Left forelimb (tissue), 1 donor: Measurements from ENCODE around the gene NIPSNAP3A.

Experiments
- DNase-seq: peaks from one replicate; pipeline ENCODE4 v3.0.0-alpha.2; 2018; ENCODE audit warnings: low spot score

Gene NIPSNAP3A

DNA sequence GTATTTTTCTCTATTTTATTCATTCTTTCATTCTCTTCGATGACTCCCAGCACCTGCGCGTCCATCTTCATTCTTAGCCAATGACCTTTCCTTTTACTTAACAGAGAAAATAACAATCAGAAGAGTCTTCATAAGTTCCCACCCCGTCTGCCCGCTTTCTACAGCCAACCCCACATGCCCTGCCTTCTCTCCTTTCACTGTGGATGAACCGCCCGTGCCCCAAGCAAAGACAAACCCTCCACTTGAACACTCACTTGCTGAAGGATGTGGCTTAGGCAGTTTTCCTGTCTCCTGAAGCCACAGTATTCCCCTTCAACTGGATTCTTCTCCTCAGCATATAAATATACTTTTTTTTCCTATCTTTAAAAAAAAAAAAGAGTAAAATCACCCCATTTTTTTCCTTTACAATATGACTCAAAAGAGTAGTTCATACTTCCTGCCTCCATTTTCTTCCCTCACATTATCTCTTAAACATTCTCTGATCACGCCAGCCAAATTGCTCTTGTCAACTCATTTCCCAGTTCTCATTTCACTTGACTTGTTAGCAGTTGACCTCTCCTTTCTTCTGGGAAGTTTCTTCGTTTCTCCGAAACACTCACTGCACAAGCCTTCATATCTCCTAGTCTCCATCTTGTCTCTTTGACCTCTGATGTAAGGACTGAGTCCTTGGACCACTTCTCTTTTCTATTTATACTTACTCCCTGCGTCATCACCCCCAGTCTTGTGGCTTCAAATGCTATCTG is 27.5 kb downstream of the NIPSNAP3A start:
- DNase-seq = no peak

DNA sequence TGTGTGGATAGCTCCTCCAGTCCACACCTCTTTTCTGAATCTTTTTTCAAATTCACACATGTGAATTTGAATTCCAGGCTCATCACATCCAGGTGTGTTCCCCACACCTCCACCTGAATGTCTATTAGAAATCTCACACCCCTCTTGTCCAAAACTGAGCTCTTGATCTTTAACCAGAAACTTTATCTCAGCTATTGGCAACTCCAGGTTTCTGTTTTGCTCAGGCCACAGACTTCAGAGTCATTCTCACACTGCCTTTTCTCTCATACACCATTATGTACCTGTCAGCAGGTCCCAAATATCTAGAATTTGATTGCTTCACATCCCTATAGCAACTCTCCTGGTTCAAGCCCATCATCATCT is 28.1 kb downstream of the NIPSNAP3A start:
- DNase-seq = no peak

DNA sequence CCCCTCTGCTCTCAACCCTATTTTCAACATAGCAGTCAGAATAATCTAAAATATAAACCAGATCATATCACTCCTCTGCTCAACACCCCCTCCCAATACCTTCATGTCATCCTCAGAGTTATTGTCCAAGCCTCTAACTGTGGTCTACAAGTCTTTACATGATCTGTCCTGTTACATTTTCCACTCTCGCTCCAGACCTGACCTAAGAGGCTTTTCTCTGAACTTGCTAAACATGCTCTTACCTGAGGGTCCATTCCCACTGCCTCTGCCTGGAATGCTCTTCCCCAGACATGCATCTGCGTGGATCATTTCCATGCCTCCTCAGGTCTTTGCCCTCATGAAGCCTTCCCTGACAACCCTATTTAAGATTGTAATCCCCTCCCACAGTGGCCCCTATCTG is 28.5 kb downstream of the NIPSNAP3A start:
- no peak for DNase-seq

DNA sequence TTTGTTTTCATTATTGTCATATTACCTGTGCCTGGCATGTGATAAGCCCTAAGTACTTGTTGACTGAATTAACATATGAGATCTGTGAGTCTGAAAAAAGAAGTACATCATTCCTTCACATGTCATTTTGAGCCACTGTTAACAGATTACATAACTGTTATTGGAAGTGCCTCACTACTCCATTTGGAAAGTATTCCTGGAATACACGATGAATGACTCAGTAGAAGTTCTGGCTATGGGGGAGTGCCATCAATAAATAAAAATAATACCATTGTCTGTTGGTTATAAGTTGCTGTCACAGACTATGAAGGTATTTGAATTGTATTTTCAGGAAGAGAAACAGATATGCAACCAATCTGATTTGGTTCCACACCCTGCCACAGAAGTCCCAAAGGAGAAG is 29.3 kb downstream of the NIPSNAP3A start:
- no peak for DNase-seq

DNA sequence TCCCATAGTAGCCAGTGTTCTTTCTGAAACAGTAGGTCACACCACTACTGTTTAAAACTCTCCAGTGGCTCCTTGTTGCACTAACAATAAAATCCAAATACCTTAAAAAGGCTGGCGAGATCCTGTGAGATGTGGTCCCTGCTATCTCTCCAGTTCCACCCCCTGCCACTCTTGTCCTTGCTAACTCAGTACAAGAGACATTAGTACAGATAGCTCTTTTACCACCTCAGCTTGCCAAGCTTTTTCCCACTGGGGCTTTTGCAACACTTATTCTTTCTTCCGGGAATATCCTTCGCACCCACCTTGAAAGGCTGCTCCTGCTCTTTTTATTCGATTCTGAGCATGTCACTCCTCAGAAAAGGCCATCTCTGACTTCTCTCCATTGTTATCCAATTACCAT is 31.3 kb downstream of the NIPSNAP3A start:
- no peak for DNase-seq

DNA sequence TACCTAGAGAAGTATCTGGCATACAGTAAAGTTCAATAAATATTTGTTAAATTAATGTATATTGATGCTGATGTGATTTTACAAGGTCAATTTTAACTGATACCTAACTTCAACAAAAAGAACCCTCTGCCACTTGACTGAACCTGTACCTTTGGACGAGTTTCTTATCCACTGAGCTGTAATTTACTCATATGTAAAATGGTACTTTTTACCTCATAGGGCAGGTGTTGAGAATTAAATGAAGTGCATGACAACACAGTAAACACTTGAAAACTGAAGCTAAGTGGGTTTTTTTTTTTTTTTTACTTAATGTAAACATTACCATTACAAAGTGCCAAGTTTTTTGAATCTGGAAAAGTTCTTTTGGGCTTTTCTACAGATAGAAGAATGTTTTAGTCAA is 31.9 kb downstream of the NIPSNAP3A start:
- DNase-seq = no peak

DNA sequence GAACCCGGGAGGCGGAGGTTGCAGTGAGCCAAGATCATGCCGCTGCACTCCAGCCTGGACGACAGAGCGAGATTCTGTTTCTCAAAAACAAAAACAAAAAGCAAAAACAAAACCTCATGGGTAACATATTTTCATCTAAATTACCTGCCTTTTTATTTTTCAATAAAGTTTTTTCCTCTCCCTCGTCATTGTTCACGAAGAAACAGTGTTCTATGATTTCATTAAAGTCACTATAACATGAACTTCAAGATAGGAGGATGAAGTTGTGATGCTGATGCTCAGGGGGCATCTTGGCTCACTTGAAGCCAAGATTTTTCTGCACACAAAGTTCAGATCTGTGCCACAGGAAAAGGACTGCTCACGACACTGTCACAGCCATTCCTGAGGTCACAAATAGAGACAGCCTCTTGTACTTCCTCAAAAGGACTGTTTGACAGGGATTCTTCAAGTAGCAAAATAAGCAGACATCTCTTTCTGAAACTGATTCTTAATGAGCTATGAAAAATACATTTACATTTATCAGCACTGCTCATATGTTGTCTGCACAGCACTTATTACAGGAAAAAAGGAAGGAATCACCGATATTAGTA is 32.6 kb downstream of the NIPSNAP3A start:
- no peak for DNase-seq

DNA sequence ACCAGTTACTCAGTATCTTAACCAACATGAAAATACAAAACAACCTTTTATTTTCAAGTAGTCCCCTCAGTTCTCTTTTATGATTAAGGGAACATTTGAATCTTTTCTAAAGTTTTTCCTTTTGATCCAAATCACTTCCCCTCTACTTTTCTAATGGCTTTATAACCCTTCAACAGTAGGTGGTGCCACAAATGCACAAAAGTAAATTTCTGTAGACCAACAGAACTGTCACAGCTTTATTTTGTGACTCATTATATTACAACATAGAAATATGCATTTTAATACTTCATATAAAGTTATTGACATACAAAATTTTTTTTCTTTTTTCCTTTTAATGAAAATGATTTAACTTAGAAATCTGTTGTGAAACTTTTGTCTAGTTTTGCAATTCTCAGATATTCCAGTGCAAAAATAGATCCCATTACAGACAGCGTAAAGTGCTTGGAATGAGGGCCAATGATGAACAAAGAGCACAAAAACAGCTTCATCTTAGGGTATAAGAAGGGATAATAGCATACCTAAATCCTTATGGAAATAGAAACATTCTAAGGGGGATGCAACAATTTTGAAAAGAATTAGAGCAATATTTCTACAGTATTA is 33.4 kb downstream of the NIPSNAP3A start:
- no peak for DNase-seq

DNA sequence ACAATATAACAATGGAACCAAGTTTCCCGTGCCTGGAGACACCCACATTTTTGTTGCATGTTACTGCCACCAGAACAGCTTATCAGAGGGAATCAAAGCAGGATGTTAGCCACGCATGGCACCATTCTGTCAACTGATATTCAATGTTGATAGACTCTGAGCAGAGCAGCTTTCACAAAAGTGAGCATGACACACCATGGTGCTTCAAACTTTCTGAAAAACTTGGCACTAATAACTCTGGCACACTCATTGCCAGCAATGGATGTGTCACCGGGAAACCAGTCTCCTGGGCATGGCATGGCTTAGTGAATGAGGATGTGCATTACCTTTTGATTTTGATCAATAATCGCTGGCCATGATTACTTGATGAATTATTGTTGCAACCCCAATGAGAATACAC is 36.1 kb downstream of the NIPSNAP3A start:
- DNase-seq = no peak

DNA sequence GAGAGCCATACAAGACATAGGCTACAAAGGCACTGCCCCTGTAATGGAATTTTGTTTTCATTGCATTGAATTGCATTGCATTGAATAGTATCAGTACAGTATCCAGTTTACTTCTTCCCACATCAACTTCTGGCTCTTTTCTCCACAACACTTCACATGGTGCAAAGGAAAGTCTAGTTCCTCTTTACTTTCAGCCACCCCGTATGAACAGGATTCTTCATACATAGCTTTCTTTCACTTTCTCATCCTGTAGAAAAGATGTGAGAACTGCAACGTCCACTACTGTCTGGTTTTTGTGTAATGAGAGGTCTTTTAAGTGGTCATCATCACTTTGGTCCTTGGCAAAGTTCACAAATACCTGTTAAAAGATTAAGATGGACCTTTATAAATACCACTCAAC is 36.6 kb downstream of the NIPSNAP3A start:
- DNase-seq = no peak

DNA sequence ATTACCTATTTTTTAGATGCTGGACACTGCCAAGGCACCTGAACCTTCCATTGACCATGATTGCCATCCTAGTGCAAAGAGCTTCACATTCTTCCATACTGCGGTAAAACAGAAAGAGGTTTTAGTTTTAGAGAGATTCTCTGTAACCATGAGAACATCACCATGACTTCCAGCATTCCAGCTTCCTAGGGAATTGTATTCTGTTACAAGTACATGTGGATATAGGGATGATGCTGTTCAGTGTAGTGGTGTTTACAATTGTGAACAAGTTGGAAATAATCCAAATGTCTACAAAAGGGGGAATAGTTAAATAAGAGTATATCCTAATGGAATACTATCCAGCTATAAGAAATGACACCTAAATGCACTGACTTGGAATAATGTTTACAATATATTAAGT is 38.8 kb downstream of the NIPSNAP3A start:
- no peak for DNase-seq

DNA sequence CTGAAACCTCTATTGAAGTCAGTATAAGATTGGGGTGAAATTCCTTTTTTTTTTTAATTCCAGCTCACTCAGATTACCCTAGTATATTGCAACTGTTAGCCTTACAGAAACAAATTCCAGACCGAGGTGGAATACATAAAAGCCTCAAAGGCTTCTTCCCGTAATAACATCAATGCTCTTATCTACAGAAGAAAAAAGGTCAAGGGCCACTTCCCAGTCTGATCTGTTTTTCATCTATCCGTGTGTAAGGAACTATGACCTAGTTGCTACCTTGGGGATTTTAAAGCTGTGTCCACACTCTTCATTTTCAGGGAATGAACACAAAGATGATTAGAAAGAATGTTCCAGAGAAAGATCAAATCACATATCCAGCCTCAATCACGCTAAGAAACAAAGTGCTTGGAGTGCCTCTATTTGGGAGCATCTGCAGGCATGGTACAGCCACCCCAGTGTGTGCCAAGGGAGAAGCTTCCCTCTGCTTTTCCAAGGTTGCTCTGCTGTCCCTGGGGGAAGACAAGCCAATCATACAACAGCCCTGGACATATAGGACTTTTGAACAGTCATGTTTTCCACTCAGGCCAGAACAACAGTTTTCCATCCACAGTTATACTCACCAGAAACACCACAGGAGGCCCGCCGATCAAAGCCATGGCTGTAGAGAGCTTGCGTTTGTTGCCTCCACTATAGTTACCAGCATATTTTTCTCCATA is 40.0 kb downstream of the NIPSNAP3A start:
- DNase-seq = no peak

DNA sequence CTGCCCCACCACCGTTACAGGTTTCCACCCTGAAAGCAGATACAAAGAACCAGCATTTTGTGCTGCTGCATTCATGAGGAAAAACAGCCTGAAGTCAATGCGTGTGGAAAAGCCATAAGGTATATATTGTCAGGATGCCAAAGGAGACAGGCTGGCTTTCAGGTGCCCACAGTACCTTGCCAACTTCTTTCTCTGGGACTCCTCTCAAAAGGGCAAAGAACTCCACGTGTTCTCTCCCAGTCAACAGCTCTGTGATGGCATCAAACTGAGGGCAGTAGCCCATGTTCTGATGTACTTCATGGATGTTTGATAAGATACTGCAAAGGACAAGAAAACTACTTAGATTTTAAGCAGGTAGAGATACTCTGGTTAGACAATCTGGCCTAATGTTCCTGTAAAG is 40.8 kb downstream of the NIPSNAP3A start:
- DNase-seq = no peak

DNA sequence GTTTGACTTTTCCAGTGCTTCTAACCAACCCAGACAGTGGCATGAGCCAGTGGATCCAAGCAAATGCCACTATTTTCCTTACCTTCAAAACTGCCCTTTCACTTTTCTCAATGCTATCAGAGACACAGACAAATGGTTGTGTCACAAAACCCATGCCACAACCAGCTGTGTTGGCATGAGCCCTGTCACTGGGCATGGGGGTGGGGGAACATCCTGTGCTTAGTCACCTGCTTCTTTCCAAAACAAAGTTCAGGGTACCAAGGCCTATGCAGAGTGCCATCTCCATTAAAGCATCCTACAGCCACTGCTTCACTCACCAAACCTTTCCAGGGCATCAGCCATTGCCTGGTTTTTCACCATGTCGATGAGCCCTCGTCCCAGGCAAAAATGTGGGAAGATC is 46.6 kb downstream of the NIPSNAP3A start:
- no peak for DNase-seq

DNA sequence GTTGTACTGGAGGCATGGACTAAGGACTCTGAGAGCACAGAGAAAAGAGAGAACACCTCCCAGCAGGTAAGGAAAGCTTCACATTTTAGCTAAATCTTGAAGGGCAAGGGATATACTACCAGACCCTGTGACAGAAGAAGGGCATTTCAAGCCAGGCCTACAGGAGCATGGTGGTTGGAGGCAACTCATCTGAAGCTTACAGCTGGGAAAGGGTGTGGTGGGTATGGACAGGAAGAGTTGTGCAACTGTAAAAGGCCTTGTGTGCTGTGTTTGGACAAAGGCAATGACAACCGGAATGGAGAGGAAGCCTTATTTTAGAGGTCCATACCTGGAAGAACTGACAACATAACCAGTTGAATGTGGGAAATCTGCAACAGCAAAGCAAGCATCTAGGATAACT is 47.6 kb downstream of the NIPSNAP3A start:
- no peak for DNase-seq

DNA sequence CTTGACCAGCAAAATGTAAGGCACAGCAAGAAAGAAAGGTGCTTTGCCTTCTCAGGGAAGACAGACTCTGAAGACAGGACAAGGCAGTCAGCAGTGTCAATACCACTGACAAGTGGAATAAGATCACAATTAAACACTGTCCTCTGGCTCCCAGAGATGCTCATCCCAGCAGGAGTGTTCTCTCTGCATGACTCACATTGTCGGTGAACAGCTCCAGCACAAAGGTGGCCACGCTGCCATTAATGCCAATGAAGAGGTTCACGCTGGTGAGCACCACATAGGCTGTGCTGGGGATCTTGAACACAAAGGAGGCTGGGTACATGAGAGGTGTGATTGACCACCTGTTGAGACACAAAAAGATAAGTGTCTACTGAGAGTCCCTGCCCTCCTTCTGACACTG is 48.4 kb downstream of the NIPSNAP3A start:
- no peak for DNase-seq

DNA sequence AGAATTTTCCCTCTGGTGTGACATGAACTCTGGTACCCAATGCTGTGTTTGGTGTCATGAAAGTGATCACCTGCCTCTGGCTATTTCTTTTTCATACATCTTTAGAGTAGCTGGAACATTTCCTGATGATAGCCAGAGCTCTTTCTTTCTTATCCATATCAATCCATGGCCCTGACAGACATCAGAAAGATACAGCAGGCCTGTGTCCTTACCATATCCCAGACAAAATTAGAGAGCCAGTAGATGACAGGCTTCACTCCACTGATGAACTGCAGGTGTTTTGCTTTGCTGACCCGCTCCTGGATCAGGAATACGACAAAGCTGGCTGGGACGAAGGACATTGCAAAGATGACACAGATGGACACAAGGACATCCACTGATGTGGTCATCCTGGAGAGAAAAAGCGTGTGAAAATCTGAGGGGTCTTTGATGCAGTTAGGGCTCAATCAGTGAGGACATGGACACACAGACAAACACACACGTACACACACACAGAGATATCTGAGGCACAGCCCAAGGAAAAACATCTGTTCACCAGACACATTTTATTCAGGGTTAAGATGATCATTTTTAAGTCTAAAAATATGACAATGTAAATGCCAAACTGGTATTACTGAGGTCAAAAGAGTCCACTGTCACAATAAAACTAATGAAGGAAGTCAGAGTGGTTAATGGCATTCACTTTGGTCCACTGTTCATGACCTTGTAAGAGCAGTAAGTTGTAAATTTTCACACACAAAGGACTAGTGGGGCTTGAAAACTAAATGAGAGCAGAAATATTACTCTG is 50.9 kb downstream of the NIPSNAP3A start:
- no peak for DNase-seq

DNA sequence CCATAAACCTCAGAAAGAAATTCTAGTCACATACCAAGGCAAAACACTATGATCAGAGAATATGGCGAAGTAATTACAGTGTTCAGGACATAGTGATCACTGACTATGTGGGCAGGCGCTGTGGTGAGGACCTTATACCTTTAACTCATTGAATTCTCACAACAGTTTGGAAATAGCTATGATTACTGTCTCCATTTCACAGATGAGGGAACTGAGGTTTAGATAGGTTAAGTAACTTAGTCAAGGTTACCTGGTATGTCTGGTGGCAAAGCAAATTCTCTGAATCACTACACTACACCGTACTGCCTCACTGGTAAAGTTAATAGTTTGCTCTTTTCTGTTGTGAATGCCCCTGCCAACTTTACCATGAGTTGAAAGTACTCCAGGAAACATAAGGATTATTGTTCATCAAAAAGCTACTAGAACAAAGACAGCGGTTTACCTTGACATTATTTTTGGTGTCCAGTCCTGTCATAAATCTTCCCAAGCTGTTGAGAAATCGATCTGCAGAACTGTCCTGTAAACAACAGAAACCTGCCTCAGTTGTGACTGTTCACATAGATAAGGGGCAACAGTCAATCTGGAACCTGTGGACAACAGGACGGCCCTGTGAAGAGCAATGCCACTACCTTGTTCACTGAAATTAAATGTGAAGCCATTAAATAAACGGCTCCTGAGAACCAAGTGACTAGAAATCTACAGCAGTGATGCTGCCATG is 52.7 kb downstream of the NIPSNAP3A start:
- DNase-seq = no peak

DNA sequence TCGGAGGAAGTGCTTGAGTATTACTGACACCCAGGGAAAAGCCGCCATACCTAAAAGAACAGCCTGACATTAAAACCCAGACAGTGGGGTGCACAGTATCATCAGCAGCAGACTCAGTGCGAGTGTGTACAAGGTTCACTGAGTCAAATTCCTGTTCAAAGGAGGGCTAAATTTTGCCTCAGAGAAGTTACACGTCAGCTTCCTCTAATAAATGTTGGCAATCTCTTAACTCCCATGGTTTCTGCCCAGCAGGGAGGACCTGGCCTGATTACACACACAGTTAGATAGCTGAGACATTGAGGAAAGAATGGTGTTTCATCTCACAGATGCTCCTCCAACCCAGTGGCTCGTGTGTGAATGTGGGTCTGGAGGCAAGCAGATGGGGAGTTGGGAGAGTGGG is 54.6 kb downstream of the NIPSNAP3A start:
- DNase-seq = no peak

DNA sequence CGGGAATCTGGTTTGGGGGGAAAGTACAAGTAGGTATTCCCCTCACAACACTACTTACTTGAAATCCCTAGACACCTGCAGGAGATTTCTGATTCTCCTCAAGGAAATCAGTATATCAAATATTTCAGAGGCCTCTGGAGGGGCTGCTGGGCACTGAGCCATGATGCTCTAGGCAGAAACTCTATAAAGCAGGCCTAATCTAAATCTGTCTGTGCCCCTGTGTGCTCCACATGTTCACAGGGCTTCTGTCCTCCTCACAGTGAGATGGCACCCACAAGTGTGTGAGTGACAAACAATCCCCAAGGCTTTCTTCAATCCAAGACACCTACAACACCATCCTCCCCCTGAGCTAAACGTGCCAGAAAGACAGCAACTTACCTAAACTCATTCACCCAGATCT is 55.4 kb downstream of the NIPSNAP3A start:
- DNase-seq = no peak

DNA sequence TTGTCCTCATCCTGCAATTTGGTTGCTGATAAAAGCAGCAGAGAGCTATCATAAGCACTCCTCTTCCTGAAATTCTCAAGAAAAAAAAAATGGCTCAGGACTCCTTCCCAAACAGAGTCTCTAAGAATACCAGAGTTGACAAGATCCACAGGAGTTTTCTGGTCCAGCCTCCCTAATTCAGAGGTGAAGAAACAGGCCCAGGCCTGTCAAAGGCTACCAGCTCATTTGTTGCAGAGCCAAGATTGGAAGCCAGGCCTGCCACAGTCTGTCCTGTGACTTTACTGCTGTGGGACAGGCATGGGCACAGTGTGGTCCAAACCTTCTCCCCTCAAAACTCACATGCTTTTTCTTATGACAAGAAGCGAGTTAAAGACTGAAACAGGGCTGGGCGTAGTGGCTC is 58.0 kb downstream of the NIPSNAP3A start:
- DNase-seq = no peak
